HCT116 (cell line): ENCODE results near the gene SEMA3C.

Source experiments
- CEBPB ChIP-seq: IDR thresholded peaks from 2 replicates; pipeline ENCODE4 v1.6.1; 2012; ENCODE audit warnings: low read depth
- EZH2 ChIP-seq: fragments of 200-600 bp; sonication (generic); IDR thresholded peaks from 2 replicates; pipeline ENCODE4 v1.6.1; 2017; ENCODE audit warnings: antibody characterized with exemption, mixed run types
- JUND ChIP-seq: IDR thresholded peaks from 2 replicates; pipeline ENCODE4 v1.6.1; 2012
- MAX ChIP-seq: IDR thresholded peaks from 2 replicates; pipeline ENCODE4 v1.6.1; 2012
- TF ChIP-seq, protein P1 (sequence below), 3 experiments: fragments of 200-600 bp in 1 of 3; sonication (generic) in 1 of 3; IDR thresholded peaks in 2 of 3; conservative IDR thresholded peaks in 1 of 3; 2 replicates each; pipeline ENCODE4 v1.5.1; 2012 to 2017; ENCODE audit warnings: low read depth in 2 of 3, low read length in 2 of 3, antibody characterized with exemption in 1 of 3, borderline replicate concordance in 1 of 3, control low read depth in 1 of 3, mild to moderate bottlenecking in 1 of 3, mixed read lengths in 1 of 3, mixed run types in 1 of 3, moderate library complexity in 1 of 3; ENCODE audit not compliant: insufficient read depth in 1 of 3
- TF ChIP-seq, protein P2 (sequence below): IDR thresholded peaks from 2 replicates; pipeline ENCODE4 v1.6.1; 2012; ENCODE audit warnings: low read depth

DNA sequence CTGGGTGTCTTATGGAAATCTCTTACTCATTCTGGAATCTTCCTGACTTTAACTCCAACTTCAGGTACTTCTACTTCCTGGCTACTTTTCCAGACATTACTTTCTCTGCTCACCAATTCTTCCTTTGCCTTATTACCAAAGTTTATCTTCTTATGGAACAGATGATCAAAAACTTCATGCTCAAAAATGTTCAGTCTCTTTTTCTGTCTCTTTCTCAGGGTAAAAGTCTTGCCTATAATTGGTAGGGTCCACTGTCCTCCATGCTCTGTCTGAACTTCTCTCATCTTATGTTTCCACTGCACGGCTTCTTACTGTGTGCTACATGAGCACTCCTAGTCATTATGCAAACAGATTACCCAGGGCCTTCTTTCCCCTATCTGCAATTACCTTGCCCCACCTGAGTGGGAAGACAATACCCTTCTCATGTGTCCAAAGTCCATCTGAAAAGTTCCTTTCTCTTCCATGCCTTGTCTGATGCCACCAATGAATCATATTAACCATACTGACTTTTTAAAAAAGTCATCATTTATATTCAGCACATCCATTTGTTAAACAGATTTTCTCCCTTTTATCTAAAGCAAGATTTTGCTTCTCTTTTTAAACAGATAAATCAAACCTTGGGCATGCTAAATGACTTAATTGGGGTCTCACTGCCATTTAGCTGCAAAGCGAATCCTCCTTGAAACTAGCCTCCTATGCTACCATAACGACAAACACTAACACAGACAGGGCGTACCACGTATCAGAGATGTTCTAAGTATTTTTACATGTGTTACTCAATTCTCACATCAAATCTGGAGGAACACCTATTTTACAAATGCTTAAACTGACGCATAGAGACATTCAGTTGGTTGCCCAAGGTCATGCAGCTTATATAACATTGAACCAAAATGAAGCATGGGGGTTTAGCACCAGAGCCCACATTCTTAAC lies 48.8 kb downstream of the SEMA3C start:
- TF ChIP-seq, protein P1, sequence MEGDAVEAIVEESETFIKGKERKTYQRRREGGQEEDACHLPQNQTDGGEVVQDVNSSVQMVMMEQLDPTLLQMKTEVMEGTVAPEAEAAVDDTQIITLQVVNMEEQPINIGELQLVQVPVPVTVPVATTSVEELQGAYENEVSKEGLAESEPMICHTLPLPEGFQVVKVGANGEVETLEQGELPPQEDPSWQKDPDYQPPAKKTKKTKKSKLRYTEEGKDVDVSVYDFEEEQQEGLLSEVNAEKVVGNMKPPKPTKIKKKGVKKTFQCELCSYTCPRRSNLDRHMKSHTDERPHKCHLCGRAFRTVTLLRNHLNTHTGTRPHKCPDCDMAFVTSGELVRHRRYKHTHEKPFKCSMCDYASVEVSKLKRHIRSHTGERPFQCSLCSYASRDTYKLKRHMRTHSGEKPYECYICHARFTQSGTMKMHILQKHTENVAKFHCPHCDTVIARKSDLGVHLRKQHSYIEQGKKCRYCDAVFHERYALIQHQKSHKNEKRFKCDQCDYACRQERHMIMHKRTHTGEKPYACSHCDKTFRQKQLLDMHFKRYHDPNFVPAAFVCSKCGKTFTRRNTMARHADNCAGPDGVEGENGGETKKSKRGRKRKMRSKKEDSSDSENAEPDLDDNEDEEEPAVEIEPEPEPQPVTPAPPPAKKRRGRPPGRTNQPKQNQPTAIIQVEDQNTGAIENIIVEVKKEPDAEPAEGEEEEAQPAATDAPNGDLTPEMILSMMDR (IDR thresholded peaks at IDR 0.05 in 2 of 3, conservative IDR thresholded peaks at IDR 0.05 in 1 of 3; ENCODE audit: borderline replicate concordance in 1 of 3, insufficient read depth in 1 of 3, low read depth in 2 of 3, low read length in 2 of 3) = no peak
- no peak for TF ChIP-seq MAX
- TF ChIP-seq, protein P2, sequence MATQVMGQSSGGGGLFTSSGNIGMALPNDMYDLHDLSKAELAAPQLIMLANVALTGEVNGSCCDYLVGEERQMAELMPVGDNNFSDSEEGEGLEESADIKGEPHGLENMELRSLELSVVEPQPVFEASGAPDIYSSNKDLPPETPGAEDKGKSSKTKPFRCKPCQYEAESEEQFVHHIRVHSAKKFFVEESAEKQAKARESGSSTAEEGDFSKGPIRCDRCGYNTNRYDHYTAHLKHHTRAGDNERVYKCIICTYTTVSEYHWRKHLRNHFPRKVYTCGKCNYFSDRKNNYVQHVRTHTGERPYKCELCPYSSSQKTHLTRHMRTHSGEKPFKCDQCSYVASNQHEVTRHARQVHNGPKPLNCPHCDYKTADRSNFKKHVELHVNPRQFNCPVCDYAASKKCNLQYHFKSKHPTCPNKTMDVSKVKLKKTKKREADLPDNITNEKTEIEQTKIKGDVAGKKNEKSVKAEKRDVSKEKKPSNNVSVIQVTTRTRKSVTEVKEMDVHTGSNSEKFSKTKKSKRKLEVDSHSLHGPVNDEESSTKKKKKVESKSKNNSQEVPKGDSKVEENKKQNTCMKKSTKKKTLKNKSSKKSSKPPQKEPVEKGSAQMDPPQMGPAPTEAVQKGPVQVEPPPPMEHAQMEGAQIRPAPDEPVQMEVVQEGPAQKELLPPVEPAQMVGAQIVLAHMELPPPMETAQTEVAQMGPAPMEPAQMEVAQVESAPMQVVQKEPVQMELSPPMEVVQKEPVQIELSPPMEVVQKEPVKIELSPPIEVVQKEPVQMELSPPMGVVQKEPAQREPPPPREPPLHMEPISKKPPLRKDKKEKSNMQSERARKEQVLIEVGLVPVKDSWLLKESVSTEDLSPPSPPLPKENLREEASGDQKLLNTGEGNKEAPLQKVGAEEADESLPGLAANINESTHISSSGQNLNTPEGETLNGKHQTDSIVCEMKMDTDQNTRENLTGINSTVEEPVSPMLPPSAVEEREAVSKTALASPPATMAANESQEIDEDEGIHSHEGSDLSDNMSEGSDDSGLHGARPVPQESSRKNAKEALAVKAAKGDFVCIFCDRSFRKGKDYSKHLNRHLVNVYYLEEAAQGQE = no peak
- no peak for TF ChIP-seq EZH2
- TF ChIP-seq JUND = no peak
- TF ChIP-seq CEBPB = no peak
